Measurements from ENCODE around the gene ARRDC4.

Gene ARRDC4

DNA sequence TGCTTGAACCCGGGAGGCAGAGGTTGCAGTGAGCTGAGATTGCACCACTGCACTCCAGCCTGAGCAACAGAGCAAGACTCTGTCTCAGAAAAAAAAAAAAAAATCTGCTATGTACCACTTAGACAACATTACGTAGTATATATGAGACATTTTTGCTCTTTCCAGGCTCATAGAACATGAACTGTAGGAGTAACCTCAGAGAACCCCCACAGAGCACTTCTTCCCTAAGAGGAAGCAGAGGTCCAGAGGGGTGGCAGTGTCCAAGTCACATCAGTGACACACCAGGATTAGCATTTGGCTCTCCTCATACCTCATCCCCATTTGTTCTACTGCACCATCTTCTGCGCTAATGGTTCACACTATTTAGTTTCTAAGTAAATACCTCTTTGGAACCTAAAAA is 33.7 kb downstream of the ARRDC4 start:
- DNase-seq (ENCODE audit: low read depth) = no peak
- TF ChIP-seq, protein P1, sequence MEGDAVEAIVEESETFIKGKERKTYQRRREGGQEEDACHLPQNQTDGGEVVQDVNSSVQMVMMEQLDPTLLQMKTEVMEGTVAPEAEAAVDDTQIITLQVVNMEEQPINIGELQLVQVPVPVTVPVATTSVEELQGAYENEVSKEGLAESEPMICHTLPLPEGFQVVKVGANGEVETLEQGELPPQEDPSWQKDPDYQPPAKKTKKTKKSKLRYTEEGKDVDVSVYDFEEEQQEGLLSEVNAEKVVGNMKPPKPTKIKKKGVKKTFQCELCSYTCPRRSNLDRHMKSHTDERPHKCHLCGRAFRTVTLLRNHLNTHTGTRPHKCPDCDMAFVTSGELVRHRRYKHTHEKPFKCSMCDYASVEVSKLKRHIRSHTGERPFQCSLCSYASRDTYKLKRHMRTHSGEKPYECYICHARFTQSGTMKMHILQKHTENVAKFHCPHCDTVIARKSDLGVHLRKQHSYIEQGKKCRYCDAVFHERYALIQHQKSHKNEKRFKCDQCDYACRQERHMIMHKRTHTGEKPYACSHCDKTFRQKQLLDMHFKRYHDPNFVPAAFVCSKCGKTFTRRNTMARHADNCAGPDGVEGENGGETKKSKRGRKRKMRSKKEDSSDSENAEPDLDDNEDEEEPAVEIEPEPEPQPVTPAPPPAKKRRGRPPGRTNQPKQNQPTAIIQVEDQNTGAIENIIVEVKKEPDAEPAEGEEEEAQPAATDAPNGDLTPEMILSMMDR (IDR thresholded peaks at IDR 0.05; ENCODE audit: insufficient read depth, low read depth, low read length, missing control alignments) = no peak
- H3K4me3 ChIP-seq (ENCODE audit: low read depth, low read length) = no peak overlapping the region

DNA sequence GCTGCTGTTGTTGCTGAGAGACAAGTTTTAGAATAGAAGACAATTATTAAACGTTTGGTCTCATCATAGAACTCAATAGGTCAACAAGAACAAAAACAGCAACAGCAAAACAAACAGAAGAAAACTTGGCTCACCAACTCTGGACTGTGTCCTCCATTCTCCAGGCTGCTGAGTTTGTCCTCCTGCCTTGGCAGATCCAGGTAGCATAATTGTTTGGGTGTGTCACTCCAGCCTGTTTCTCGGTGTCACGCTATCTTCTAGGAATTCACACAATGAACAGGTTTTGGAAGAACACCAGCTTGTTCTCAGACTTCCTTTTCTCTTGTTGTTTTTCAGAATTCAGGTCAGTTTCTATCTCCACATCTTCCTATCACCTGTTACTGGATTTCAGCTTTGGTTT is 34.7 kb downstream of the ARRDC4 start:
- TF ChIP-seq, protein P1 (IDR thresholded peaks at IDR 0.05; ENCODE audit: insufficient read depth, low read depth, low read length, missing control alignments) = no peak
- H3K4me3 ChIP-seq (ENCODE audit: low read depth, low read length) = no peak overlapping the region
- no peak for DNase-seq (ENCODE audit: low read depth)

DNA sequence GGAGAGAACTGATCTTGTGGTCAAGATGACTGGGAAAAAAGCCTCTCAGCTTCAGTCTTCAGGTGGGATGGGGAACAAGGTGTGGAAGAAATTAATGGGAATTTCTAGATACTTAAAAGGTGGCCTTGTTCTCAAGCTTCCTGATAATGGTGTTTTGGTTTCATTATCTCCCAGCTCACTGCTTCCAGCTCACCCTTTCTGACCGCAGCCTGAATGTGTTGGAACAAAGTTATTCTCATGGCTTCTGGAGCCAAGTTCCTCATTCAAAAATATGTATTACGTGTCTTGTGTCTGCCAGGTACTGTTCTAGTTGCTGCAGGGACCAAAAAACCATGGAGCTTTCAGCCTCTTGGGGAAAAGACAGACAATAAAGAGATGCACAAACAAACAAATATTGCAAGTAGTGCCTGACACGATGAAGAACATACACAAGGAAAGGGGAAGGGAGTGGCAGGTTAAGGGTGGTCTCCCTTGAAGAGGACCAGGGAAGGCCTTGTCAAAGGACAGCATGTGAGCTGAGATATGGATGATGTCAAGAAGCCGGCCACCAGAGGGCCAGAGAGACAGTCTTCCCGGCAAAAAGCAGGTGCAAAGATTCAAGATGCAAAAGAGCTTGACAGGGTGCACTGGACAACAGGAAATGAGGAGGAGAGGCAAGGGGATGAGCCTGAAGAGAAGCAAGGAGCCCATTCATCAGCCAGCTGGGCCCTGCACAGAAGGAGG is 35.5 kb downstream of the ARRDC4 start:
- TF ChIP-seq, protein P1 (IDR thresholded peaks at IDR 0.05; ENCODE audit: insufficient read depth, low read depth, low read length, missing control alignments) = peak; percentile 28
- H3K4me3 ChIP-seq (ENCODE audit: low read depth, low read length) = no peak overlapping the region
- DNase-seq (ENCODE audit: low read depth) = peak; percentile 45

DNA sequence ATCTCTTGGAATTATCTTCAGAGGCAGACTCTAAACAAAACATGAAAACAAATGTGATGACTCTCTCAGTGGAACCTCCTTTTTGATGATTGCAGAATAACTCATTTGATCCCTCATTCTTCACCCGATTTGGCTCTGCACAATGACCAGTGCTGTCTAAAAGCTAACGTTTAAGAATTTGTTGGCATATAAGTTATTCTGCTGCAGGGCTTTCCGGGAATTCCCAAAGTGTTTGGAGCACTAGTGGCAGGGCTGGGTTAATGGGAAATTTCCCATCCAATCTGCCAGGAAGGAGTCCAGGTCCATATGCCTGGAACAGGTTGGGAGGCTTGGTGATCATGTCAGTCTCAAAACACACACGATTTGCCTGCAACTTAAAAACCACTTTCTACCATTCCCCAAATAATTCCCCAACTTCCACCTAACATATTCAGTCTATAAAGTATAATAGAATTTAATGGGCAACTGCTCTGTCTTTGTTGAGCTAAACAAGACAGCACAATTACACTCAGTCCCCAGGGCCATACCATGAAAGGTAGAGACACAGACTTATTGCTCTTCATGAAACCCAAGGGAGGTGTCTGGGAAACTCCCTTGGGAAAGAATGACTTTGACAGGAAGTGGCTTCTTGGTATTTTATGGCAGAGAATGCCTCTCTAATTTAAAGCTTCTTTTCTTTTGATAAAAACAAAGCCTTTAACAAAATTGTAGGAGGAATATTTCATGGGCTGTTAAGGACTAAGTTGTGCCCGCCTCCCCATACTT is 38.0 kb downstream of the ARRDC4 start:
- TF ChIP-seq, protein P1 (IDR thresholded peaks at IDR 0.05; ENCODE audit: insufficient read depth, low read depth, low read length, missing control alignments) = no peak
- peak; percentile 25 for DNase-seq (ENCODE audit: low read depth)
- H3K4me3 ChIP-seq (ENCODE audit: low read depth, low read length) = no peak overlapping the region

- DNase-seq (ENCODE audit: low read depth) = no peak
- H3K4me3 ChIP-seq (ENCODE audit: low read depth, low read length) = no peak overlapping the region
- TF ChIP-seq, protein P1 (IDR thresholded peaks at IDR 0.05; ENCODE audit: insufficient read depth, low read depth, low read length, missing control alignments) = no peak
Observed at GRCh38 chr15:98000249-98001203, 40.0 kb downstream of the ARRDC4 start.

DNA sequence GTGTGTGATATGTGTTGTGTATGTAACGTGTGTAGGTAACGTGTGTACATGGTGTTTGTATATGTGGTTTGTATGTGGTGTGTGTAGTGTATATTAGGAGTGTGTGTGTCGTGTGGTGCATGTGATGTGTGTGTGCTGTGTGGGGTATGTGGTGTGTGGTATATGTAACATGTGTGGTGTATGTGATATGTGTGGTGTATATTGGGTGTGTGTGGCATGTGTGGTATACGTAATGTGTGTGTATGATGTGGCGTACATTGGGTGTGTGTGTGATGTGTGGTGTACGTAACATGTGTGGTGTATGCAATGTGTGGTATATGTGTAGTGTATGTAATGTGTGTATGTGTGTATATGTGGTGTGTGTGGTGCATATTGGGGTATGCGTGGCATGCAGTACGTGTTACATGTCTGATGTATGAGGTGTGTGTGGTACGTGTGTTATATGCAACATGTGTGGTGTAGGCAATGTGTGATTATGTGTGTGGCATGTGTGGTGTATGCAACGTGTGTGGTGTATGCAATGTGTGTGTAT is 41.2 kb downstream of the ARRDC4 start:
- DNase-seq (ENCODE audit: low read depth) = no peak
- H3K4me3 ChIP-seq (ENCODE audit: low read depth, low read length) = no peak overlapping the region
- TF ChIP-seq, protein P1 (IDR thresholded peaks at IDR 0.05; ENCODE audit: insufficient read depth, low read depth, low read length, missing control alignments) = no peak

Measured in GM12865 (cell line).